ENCODE measurements around the gene RPTOR.

RPTOR gene

GRCh38 chr17:80724775-80725266 is 180.2 kb downstream of the RPTOR start:
- Histone ChIP-seq H3K27me3 (replicated peaks) (no peaks in the 10 kb centered on the region), H3K4me3 (ENCODE audit: low read depth, low read length) (peak overlapping the region; percentile 20), H3K36me3 (replicated peaks) (no peaks in the 10 kb centered on the region), H3K27ac (peak overlapping the region; percentile 91)
- TF ChIP-seq CTCF (IDR thresholded peaks at IDR 0.05; ENCODE audit: low read depth, low read length, missing control alignments), result no peak
- in situ Hi-C loops (cut with HindIII; ENCODE audit: low pct_ligation_motif_present, low sequenced_read_pairs), result no loop called here
- DNase-seq, result peak; percentile 81

- no peaks in the 10 kb centered on the region for H3K36me3 ChIP-seq (replicated peaks)
- DNase-seq, result peak; percentile 25
- in situ Hi-C loops (cut with HindIII; ENCODE audit: low pct_ligation_motif_present, low sequenced_read_pairs), result no loop called here
- no peak overlapping the region for H3K4me3 ChIP-seq (ENCODE audit: low read depth, low read length)
- peak overlapping the region; percentile 91 for H3K27ac ChIP-seq
- no peaks in the 10 kb centered on the region for H3K27me3 ChIP-seq (replicated peaks)
- TF ChIP-seq CTCF (IDR thresholded peaks at IDR 0.05; ENCODE audit: low read depth, low read length, missing control alignments), result no peak
These were observed 180.9 kb downstream of the RPTOR start for GRCh38 chr17:80725517-80725916.

- Histone ChIP-seq H3K27ac (no peak overlapping the region), H3K27me3 (replicated peaks) (no peaks in the 10 kb centered on the region), H3K36me3 (replicated peaks) (no peaks in the 10 kb centered on the region), H3K4me3 (ENCODE audit: low read depth, low read length) (no peak overlapping the region)
- in situ Hi-C loops (cut with HindIII; ENCODE audit: low pct_ligation_motif_present, low sequenced_read_pairs), result no loop called here
- DNase-seq, result no peak
- TF ChIP-seq CTCF (IDR thresholded peaks at IDR 0.05; ENCODE audit: low read depth, low read length, missing control alignments), result no peak
These were observed 182.1 kb downstream of the RPTOR start for GRCh38 chr17:80726558-80727408.

- no peaks in the 10 kb centered on the region for H3K36me3 ChIP-seq (replicated peaks)
- no peaks in the 10 kb centered on the region for H3K27me3 ChIP-seq (replicated peaks)
- no peak overlapping the region for H3K4me3 ChIP-seq (ENCODE audit: low read depth, low read length)
- in situ Hi-C loops (cut with HindIII; ENCODE audit: low pct_ligation_motif_present, low sequenced_read_pairs), result no loop called here
- H3K27ac ChIP-seq, result no peak overlapping the region
- no peak for DNase-seq
- no peak for TF ChIP-seq CTCF (IDR thresholded peaks at IDR 0.05; ENCODE audit: low read depth, low read length, missing control alignments)
These were observed 182.7 kb downstream of the RPTOR start for GRCh38 chr17:80727409-80727755.

GRCh38 chr17:80729016-80729415 is 184.4 kb downstream of the RPTOR start:
- no peak for TF ChIP-seq CTCF (IDR thresholded peaks at IDR 0.05; ENCODE audit: low read depth, low read length, missing control alignments)
- DNase-seq, result no peak

More at GRCh38 chr17:80729016-80729415, 184.4 kb downstream of the RPTOR start:
- in situ Hi-C loops (cut with HindIII; ENCODE audit: low pct_ligation_motif_present, low sequenced_read_pairs), result no loop called here
- H3K4me3 ChIP-seq (ENCODE audit: low read depth, low read length), result no peak overlapping the region
- H3K27me3 ChIP-seq (replicated peaks), result no peaks in the 10 kb centered on the region
- no peaks in the 10 kb centered on the region for H3K36me3 ChIP-seq (replicated peaks)
- H3K27ac ChIP-seq, result no peak overlapping the region
